WI38 (cell line): ENCODE measurements around the gene ZC3H7A.

Experiments used
- H3K4me3 ChIP-seq: 2 replicates; pipeline ENCODE4 v1.5.1; 2011; ENCODE audit warnings: low read depth, mild to moderate bottlenecking, control low read depth, low read length
- TF ChIP-seq, protein P1 (sequence below): IDR thresholded peaks from 2 replicates; pipeline ENCODE4 v1.5.1; 2012; ENCODE audit warnings: low read depth, mild to moderate bottlenecking, control low read depth, low read length

The ZC3H7A gene

DNA sequence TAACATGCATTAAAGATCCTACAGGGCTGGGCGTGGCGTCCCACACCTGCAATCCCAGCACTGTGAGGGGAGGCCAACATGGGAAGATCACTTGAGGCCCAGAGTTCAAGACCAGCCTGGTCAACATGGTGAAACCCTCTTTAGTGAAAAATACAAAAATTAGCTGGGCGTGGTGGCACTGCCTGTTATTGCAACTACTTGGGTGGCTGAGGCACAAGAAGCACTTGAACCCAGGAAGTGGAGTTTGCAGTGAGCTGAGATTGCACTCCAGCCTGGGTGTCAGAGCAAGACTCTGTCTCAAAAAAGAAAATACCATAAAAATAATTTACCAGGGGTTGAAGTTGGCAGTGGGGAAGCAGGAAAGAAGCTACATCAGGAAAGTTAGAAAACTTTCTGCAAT, 67.3 kb downstream of the ZC3H7A start:
- TF ChIP-seq, protein P1, sequence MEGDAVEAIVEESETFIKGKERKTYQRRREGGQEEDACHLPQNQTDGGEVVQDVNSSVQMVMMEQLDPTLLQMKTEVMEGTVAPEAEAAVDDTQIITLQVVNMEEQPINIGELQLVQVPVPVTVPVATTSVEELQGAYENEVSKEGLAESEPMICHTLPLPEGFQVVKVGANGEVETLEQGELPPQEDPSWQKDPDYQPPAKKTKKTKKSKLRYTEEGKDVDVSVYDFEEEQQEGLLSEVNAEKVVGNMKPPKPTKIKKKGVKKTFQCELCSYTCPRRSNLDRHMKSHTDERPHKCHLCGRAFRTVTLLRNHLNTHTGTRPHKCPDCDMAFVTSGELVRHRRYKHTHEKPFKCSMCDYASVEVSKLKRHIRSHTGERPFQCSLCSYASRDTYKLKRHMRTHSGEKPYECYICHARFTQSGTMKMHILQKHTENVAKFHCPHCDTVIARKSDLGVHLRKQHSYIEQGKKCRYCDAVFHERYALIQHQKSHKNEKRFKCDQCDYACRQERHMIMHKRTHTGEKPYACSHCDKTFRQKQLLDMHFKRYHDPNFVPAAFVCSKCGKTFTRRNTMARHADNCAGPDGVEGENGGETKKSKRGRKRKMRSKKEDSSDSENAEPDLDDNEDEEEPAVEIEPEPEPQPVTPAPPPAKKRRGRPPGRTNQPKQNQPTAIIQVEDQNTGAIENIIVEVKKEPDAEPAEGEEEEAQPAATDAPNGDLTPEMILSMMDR, result no peak
- H3K4me3 ChIP-seq, result no peak overlapping the region

- TF ChIP-seq, protein P1, result no peak
- H3K4me3 ChIP-seq, result no peak overlapping the region
Observed at GRCh38 chr16:11727796-11728543, 69.1 kb downstream of the ZC3H7A start.

DNA sequence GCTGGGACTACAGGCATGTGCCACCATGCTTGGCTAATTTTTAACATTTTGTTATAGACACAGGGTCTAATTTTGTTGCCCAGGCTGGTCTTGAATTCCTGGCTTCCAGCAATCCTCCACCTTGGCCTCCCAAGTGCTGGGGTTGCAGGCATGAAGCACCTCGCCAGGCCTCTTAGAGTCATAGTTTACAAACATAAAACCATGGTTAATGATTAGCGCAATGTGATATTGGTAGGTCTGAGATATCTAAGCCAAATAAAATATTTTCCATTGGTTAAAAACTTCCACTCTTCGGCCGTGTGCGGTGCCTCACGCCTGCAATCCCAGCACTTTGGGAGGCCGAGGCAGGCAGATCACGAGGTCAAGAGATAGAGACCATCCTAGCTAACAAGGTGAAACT, 71.0 kb downstream of the ZC3H7A start:
- H3K4me3 ChIP-seq, result no peak overlapping the region
- TF ChIP-seq, protein P1, result no peak

GRCh38 chr16:11725457-11725856, 71.6 kb downstream of the ZC3H7A start:
- TF ChIP-seq, protein P1, result no peak
- no peak overlapping the region for H3K4me3 ChIP-seq

- no peak overlapping the region for H3K4me3 ChIP-seq
- TF ChIP-seq, protein P1, result no peak
Observed at GRCh38 chr16:11722468-11722808, 74.6 kb downstream of the ZC3H7A start.

GRCh38 chr16:11721781-11722467, 75.1 kb downstream of the ZC3H7A start:
- no peak overlapping the region for H3K4me3 ChIP-seq
- TF ChIP-seq, protein P1, result no peak

GRCh38 chr16:11719762-11720161, 77.3 kb downstream of the ZC3H7A start:
- TF ChIP-seq, protein P1, result no peak
- H3K4me3 ChIP-seq, result no peak overlapping the region
